PFSK-1 (cell line): ENCODE data around the gene DOCK1.

Experiments
- FOXP2 ChIP-seq: optimal IDR thresholded peaks from 2 replicates; pipeline ENCODE3; 2011; ENCODE audit warnings: borderline replicate concordance, control low read depth, inconsistent platforms; ENCODE audit not compliant: insufficient read depth; ENCODE audit errors: extremely low read length, extremely low read depth
- POLR2AphosphoS5 ChIP-seq: IDR thresholded peaks from 2 replicates; pipeline ENCODE4 v1.6.1; 2012; ENCODE audit warnings: low read depth, mild to moderate bottlenecking, control low read depth, low read length, moderate library complexity
- REST ChIP-seq, 2 experiments: IDR thresholded peaks; 2 replicates each; pipeline versions ENCODE4 v1.6.1 to v1.8.0; 2011 to 2012; ENCODE audit warnings: low read depth in 2 of 2, low read length in 2 of 2, control low read depth in 1 of 2, inconsistent platforms in 1 of 2, mild to moderate bottlenecking in 1 of 2, moderate library complexity in 1 of 2; ENCODE audit not compliant: insufficient read depth in 1 of 2
- SIN3A ChIP-seq: IDR thresholded peaks from 2 replicates; pipeline ENCODE4 v1.6.1; 2012; ENCODE audit warnings: mild to moderate bottlenecking, low read length, moderate library complexity, borderline replicate concordance; ENCODE audit not compliant: insufficient read depth
- TAF1 ChIP-seq: IDR thresholded peaks from 2 replicates; pipeline ENCODE4 v1.6.1; 2012; ENCODE audit warnings: low read length, control low read depth, borderline replicate concordance; ENCODE audit not compliant: insufficient read depth

The DOCK1 gene

GRCh38 chr10:127091354-127091753 lies 186.1 kb downstream of the DOCK1 start:
- no peak for TF ChIP-seq SIN3A
- no peak for TF ChIP-seq TAF1
- no peak for TF ChIP-seq FOXP2
- no peak for TF ChIP-seq POLR2AphosphoS5
- no peak for TF ChIP-seq REST (IDR thresholded peaks at IDR 0.05; ENCODE audit: insufficient read depth in 1 of 2, low read depth in 2 of 2, low read length in 2 of 2)

DNA sequence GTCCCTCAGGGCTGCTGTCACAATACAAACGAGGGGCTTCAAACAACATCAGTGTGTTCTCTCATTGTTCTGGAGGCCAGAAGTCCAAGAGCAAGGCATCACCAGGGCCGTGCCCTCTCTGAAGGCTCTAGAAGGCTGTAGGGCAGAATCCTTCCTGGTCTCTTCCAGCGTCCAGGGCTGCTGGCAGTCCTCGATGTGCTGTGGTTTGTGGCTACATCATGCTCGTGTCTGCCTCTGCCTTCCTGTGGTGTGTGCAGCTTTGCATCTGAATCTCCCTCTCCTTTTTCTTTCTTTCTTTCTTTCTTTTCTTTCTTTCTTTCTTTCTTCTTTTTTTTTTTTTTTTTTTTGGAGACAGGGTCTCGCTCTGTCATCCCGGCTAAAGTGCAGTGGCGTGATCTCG lies 187.7 kb downstream of the DOCK1 start:
- TF ChIP-seq REST (IDR thresholded peaks at IDR 0.05; ENCODE audit: insufficient read depth in 1 of 2, low read depth in 2 of 2, low read length in 2 of 2) (no peak), SIN3A (no peak), TAF1 (no peak), FOXP2 (no peak), POLR2AphosphoS5 (no peak)

GRCh38 chr10:127094984-127095383 lies 189.8 kb downstream of the DOCK1 start:
- TF ChIP-seq FOXP2 (no peak), SIN3A (no peak), POLR2AphosphoS5 (no peak), TAF1 (no peak), REST (IDR thresholded peaks at IDR 0.05; ENCODE audit: insufficient read depth in 1 of 2, low read depth in 2 of 2, low read length in 2 of 2) (no peak)

- no peak for TF ChIP-seq TAF1
- no peak for TF ChIP-seq REST (IDR thresholded peaks at IDR 0.05; ENCODE audit: insufficient read depth in 1 of 2, low read depth in 2 of 2, low read length in 2 of 2)
- no peak for TF ChIP-seq FOXP2
- TF ChIP-seq SIN3A, result no peak
- TF ChIP-seq POLR2AphosphoS5, result no peak
Observed at GRCh38 chr10:127100983-127101615, 195.9 kb downstream of the DOCK1 start.

- TF ChIP-seq TAF1, result no peak
- no peak for TF ChIP-seq SIN3A
- TF ChIP-seq POLR2AphosphoS5, result no peak
- no peak for TF ChIP-seq FOXP2
- TF ChIP-seq REST (IDR thresholded peaks at IDR 0.05; ENCODE audit: insufficient read depth in 1 of 2, low read depth in 2 of 2, low read length in 2 of 2), result no peak
Observed at GRCh38 chr10:127102176-127102575, 196.9 kb downstream of the DOCK1 start.
